Left ventricle myocardium superior (tissue), 1 donor: Measurements from ENCODE around the gene ZEB2. TPM values are rescaled to one million over a fixed set of nuclear protein-coding genes. Genes with fewer than 3 reads are reported as not detected.
"Not testable (repeated sequence)": the region's sequence is repeated elsewhere in the genome, so short reads cannot be mapped to it uniquely, and the experiment has no call there.

Experiments used
- ATAC-seq: fragments of 200-7000 bp; cut with Tn5 transposase; one replicate; pipeline ENCODE4 v1.9.1; 2020; ENCODE audit warnings: mild to moderate bottlenecking, moderate library complexity
- DNase-seq: peaks from one replicate; pipeline ENCODE4 v3.0.0-alpha.2; 2020
- intact Hi-C: fragments of 100-400 bp; cut with micrococcal nuclease; formaldehyde crosslinking; loops from one replicate; pipeline ENCODE4 v1.11.0; 2022
- total RNA-seq: library from RNA; stranded (reverse); fragmentation: NEBNext Ultra II Directional; extraction: Animal tissue kit (Norgen Biotek cat#: 25700); gene quantifications from one replicate; pipeline ENCODE4 v1.2.1, GENCODE V29; 2021
- donor health status: DM: no; HTN: yes; CAD: no; lungs with severe emphysema.

ZEB2 gene
- total RNA-seq, 1 donor from 2014 or later: 83.2 TPM

DNA sequence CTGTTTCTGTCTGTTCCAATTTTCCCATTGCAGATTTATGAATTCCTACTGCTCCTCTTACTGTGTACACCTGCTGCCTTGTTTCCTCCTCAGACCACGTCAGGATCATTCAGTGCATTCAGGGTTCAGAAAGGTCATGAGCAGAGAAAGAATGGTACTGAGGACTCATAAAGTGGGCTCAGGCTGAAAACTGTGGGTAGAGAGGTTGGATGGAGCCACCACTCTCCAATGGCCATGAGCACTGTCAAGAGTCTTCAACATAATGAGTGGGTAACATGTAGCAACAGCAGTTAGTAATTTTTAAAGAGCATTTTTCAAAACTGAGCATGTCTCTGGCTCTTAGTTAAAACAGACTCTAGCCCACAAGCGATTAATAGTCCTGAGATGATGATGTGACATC is 138.2 kb downstream of the ZEB2 start:
- DNase-seq (no peak), ATAC-seq (no peak)
- intact Hi-C loops: no loop called here

DNA sequence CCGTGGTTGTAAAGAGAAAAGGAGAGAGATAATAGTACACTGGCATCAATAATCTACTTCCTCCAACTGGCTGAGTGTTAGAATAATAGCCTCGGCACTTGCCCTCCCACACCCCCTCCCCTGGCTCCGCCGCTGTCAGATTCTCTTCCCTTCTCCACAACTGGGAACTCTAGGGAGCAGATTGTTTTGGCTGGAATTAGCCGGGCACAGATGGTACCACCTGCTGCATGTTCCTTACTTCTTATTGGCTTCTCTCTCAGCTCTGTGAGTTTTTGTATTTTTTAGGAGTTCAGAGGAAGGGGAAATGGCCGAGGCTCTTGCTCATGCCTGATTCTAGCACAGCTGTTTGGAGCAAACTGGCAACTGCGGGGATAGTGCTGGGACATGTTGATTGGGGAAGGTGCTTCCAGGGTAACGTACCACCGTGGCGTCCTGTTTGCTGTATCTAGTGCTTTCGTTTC is 140.0 kb downstream of the ZEB2 start:
- intact Hi-C loops: no loop called here
- DNase-seq (peak; percentile 43), ATAC-seq (peak; percentile 67)

DNA sequence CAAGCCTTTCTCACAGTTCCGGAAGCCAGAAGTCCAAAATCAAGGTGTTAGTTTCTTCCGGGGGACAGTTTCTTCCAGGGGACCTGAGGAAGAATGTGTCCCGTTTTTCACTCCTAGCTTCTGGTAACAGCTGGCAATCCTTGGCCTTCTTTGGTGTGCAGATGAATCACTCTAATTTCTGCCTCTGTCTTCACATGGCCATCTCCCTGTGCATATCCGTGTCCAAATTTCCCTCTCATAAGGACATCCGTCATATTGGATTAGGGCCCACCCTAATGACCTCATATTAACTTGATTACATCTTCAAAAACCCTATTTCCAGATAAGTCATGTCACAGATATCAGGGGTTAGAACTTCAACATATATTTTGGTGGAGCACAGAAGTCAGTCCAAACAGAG is 141.4 kb downstream of the ZEB2 start:
- intact Hi-C loops: no loop called here
- DNase-seq (no peak), ATAC-seq (peak; percentile 50)

DNA sequence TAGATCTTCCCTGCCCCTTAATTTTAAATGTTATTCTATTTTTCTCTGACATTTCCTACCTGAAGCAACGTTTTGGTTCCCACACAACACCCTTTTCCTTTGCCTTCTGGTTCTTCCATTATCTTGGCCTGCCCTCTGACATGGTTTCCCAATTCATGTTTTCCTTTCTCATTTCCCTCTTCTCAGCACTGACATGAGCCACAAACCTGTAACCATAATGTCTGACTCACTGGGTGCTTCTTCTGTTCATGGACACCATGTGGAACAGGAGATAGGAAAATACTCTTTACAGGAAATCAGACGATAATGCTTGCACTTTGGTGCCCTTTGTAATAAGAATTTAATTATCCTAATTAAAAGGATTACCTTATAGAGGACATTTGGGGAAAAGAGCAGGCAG is 142.0 kb downstream of the ZEB2 start:
- ATAC-seq (no peak), DNase-seq (no peak)
- intact Hi-C loops: no loop called here

DNA sequence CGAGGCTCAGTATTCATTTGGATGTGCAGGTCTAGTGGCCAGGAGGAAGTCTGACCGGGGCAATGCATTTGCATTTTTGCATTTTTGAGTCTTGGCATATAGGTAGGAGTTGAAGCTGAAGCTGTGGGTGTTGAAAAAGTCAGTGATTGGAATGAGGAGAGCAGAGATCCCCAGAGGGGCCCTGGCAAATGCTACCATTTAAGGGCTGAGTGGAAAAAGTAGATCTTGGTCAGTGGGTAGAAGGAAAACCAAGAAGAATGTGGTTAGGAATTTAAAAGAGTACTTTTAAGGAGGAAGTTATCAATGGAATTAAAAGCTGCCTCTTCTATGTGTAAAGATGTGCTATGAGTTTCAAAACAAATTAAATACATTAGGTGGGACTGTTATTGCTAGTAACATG is 143.0 kb downstream of the ZEB2 start:
- DNase-seq (no peak), ATAC-seq (no peak)
- intact Hi-C loops: no loop called here

DNA sequence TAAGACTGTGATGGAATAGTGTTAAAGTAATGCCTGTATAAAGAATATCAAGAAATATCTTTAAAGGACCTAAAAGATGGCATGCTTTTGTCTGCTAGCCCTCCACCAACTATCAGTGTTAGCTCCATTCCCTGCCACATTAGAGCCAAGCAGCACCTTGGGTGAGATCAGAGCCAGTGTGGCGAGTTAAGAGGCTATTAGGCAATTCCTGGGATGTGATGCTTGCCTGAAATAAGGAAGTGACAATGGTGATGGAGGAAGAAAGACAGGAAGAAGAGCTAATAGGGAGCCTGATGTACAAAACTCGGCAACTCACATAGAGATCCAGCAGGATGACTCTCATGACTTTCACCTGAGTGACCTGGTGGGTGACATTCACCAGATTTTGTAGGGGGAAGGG is 143.5 kb downstream of the ZEB2 start:
- intact Hi-C loops: no loop called here
- no peak for DNase-seq
- no peak for ATAC-seq

DNA sequence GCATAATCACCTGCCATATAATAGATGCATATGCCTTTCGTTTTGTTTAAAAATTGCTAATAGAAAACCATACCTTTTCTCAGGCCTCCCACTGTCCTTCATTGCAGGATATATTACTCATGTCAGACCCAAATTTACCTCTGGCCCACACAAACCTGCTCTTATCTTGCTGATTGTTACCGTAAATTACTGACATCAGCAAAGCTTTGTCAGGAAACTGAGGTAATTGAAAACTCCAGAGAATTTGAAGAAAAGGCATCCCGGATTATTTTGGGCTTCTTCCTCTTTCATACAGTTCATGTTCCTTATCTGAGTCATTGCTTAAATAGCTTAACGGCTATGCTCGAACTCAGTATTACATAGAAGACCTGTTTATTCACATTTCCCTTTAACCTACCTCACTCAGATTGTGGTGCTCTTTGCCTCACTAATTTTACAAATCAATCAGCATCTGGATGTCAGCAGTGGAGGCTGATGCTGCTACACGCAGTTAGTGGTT is 145.7 kb downstream of the ZEB2 start:
- no peak for ATAC-seq
- DNase-seq: no peak
- intact Hi-C loops: no loop called here

DNA sequence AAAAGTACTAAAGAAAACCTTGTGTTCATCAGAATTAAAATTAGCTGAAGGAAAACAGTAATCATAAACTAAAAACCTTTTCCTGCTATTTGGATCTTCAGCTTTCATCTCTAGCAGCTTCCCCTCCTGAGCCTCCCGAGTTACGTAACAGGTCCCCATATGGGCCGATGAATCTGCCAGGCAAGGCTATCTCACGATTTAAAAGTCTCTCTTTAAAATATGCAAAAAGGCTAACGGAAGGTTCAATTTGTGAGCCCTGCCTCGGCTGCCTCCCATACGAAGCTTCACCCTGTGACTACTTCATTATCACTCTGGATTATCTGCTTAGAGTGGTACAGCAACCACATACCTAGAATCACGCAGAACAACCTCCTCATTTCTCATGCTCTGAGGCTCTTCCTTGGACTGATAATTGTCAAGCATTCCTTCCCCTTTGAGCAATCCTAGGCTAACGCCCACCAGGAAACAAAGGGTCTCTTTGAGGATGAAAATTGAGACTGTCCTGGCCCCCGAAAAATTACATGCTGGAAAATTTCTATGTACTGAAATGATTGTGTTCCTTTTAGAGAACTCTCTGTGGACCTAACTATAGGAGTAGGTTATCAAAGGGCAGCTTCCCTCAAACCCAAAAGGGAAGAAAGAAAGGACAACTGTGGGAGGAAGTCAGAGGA is 147.4 kb downstream of the ZEB2 start:
- intact Hi-C loops: no loop called here
- DNase-seq (peak; percentile 30), ATAC-seq (peak; percentile 71)

DNA sequence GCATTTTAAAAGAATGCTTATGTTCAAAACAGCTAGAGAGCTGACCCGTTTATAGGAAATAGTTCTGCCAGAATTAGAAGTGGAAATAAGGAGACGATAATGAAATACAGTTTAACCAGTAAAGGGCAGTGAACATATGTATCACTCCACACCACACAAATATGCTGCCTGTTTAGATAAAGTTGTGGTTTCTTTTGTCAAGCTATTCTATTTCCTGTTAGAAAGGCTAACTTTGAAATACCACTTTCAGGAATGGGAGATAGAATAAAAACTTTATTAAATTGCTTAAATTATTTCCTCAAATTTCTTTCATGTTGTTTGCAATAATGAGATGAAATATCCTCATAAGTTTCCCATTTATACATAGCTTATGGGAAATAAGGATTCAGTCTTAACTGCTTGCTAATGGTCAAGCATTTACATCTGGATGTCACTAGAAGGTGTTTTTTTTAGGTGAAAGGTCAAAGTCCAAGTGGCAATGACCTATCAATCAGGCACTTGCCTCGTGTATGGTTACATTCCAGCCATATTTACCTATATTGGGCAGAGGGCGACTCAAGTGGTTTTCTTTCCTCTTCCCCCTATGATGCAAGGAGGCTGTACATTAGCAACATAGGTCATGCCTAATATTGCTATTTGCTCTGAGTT is 148.9 kb downstream of the ZEB2 start:
- intact Hi-C loops: no loop called here

DNA sequence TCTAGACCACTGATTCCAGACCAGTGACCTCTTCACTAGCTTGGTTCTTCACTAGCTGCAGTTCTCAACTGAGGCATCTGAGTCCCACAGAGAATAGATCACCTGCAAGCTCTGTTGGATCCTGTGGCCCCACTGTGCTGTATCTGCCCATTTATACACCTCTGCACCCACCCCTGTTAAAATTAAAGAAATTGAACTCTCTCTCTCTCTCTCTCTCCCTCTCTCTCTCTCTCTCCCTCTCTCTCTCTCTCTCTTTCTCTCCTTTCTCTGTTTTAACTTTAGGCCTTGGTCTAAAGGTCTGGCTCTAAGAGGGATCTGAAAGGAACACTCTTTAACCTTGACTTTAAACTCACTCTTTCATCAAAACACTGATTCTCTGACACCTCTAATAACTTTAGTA is 150.5 kb downstream of the ZEB2 start:
- DNase-seq (no peak), ATAC-seq (no peak)
- intact Hi-C loops: no loop called here

More for the DNA sequence above, 148.9 kb downstream of the ZEB2 start:
- ATAC-seq: no peak
- no peak for DNase-seq

DNA sequence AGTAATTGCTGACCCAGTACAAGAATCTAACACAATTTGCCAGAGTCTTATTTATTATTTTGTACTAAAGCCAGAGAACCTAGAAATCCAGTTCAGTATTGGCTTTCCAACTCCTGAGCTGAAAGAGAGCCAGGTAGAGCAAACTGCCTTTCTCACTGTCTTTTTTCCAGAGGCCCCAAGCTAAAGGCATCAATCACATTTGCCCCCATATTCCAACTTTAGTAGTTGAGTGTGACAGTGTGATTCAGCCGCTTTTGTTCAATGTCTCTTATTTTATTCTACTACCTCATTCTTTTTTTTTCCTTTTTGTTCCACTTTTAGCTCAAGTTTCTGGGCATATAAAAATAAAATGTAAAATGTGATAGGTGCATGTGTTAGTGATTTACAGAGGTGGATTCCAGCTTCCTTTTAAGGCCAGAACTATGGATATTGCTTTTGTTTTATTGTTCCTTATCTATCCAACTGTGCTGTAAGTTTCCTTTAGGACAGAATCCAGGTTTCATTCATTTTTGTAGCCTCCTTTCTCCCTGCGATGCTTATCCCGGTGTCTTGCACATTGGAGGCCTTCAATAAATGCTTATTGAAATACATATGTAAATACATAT is 153.0 kb downstream of the ZEB2 start:
- ATAC-seq (no peak), DNase-seq (no peak)
- intact Hi-C loops: no loop called here

DNA sequence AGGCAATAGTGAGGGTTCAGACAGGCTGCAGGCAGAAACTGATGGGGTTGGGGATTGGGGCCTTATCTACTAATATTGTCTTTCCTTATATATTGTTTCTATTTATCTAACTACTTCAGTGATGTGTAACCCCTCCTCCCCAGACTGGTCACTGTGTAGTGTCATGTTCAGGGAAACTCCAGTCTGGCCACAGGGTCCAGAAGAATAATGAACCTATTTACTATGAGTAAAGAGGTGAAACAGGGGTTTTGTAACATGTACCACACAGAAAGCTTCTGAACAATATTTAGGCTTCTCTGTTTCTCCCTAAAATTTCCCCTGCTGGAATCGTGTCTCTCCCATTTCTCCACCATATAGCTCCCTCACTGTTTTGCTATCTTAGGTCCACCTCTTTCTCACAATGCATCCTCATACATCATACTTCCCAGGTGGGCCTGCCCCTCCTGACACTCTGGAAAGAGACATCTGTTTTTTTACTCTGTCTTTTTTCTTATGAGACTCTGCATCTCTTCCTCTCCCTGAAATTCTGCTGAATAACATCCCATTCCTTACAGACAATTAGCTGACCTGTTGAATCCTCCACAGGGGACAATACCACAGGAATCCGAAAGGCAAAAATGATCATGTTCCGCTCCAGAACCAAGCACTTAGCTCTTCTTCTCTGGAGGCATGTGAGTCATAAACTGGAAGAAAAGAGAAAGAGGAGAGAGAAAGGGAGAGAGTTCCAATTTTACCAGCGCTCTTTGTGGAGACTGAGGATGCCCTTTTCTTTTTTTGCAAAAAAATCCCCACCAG is 154.8 kb downstream of the ZEB2 start:
- ATAC-seq (no peak), DNase-seq (no peak)
- intact Hi-C loops: no loop called here

DNA sequence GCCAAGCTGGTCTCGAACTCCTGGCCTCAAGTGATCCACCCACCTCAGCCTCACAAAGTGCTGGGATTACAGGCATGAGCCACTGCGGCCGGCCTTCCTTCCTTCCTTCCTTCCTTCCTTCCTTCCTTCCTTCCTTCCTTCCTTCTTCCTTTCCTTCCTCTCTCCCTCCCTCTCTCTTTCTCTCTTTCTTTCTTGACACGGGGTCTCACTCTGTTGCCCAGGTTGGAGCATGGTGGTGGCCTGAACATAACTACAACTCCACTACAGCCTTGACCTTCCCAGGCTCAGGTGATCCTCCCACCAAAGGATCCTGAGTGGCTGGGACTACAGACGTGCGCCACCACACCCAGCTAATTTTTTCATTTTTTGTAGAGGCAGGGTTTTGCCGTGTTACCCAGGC is 155.7 kb downstream of the ZEB2 start:
- intact Hi-C loops, DNase-seq, ATAC-seq: not testable (repeated sequence)

DNA sequence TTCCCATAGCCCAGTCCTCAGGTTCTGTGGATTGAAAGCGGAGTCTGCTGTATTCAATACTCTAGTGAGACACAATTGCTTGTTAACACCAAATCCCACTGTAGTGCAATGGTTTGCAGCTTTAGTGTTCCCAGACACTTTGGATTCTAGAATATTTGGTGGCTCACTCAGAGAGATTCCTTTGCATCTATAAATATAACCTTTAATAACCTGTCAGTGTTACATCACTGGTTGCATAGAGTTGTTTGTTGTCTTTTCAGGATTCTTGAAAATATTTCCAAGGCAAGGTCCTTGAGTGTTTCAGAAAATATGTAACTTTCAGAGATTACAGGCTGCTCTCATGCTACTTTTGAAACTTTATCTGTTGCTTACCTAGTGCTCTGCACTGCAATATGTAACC is 157.5 kb downstream of the ZEB2 start:
- intact Hi-C loops: no loop called here
- ATAC-seq (no peak), DNase-seq (no peak)

DNA sequence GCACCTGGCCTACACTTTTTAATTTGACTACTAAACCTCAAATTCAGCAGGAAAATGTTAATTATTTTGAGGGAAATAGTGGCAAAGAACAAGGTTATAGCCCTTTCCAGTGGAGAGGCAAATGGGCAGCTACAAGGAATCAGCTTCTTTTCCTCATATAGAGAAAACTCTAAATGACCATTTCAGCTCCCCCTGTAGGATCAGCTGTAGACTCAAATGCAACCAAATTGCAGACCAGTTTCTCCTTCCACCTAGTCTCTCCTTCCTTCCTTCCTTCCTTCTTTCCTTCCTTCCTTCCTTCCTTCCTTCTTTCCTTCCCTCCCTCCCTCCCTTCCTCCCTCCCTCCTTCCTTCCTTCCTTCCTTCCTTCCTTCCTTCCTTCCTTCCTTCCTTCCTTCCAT is 158.2 kb downstream of the ZEB2 start:
- DNase-seq: no peak
- ATAC-seq: no peak
- intact Hi-C loops: no loop called here

DNA sequence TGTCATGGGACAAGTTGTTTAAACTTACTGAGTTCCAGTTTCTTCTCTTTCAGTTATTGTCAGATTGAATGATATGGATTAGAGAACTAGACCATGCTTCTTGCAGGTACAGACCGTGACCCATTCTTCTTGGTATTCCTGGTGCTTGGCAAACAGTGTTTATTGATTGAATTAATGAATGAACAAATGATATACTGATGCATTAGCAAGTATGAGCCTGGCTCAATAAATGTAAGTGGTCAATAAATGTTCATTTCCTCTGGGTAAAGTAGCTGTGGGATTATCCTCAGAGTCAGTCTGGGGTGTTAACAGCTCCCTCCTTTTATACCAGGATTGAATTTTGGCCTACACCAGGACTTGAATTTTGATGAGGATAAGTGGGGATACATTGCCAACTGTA is 160.2 kb downstream of the ZEB2 start:
- DNase-seq: no peak
- intact Hi-C loops: no loop called here
- ATAC-seq: no peak

DNA sequence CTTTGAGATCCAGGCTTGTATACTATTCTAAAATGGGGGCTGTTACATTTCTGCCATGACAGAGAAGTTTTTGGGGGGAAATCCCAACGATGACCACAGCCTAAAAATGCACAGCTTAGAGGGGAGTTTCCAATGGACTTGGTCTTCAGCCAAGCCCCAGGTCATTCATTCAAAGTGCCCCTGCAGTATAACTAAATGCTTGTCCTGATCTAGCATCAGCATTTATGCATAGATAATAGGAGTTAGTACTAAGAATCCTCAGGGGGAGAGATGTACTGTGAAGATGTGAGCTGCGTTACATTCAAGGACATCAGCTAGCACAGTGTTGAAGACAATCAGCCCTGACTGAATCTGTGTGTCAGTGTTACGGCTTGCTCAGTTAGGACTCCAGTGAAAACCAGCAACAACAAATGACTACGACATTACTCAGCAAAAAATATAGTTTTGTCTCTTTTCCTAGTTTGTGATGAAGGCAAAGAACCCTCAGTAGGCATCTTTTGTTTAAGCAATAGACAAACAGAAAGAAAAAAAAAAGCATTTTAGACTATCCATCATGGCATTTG is 160.9 kb downstream of the ZEB2 start:
- DNase-seq: no peak
- intact Hi-C loops: no loop called here
- no peak for ATAC-seq

DNA sequence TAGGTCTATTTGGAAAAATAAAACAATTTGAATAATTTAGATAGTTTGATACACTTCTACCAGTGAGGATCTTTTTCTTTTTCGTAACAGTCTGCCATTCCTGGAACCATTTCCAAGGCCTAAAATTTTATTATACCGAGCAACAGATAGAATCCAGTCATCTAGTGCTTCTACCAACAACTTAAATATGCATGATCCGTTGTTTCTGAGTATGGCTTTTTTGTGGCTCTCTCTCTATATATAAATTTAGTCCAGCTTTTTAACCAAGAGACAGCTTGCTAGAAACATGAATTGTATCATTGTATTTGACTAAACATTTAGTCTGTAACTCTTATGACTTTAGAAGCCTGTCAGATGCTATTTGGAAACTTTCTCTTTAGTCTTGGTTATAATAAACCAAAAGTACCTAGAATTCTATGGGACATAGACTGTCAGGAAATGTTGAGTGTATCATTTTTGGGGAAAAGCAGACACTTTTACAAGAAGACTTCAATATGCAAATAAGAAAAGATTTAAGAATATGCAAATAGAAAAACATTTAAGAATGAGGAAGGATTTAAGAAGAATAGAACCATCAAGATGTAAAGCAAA is 161.4 kb downstream of the ZEB2 start:
- intact Hi-C loops: no loop called here
- no peak for DNase-seq
- ATAC-seq: no peak
